Gastrocnemius medialis (tissue), 4 donors: ENCODE results near the gene CLMP. TPM values are rescaled to one million over a fixed set of nuclear protein-coding genes. Genes with fewer than 3 reads are reported as not detected.
"Not testable (repeated sequence)": the region's sequence is repeated elsewhere in the genome, so short reads cannot be mapped to it uniquely, and the experiment has no call there.

Experiments used
- ATAC-seq, 2 donors: fragments of 150-250 bp; one replicate each; pipeline ENCODE4 v1.9.1; 2016
- DNase-seq, 2 donors: peaks; one replicate each; pipeline ENCODE4 v3.0.0-alpha.2; 2019
- H3K27ac ChIP-seq, 4 donors: fragments of 200-600 bp; sonication (generic); 1 replicate in 1 of 4; 2 replicates in 3 of 4; pipeline ENCODE4 v1.5.1; 2016 to 2018; ENCODE audit warnings: mild to moderate bottlenecking in 2 of 4, moderate library complexity in 1 of 4
- H3K27me3 ChIP-seq, 3 donors: fragments of 200-600 bp; sonication (generic) in 2 of 3; 1 replicate in 1 of 3; 2 replicates in 2 of 3; pipeline versions ENCODE4 v1.5.1 to v1.6.0; 2016 to 2019; ENCODE audit warnings: mild to moderate bottlenecking in 1 of 3, moderate library complexity in 1 of 3
- H3K36me3 ChIP-seq, 2 donors: fragments of 200-600 bp; sonication (generic) in 1 of 2; one replicate each; pipeline ENCODE4 v1.5.1; 2017 to 2018
- H3K4me1 ChIP-seq, 2 donors: fragments of 200-600 bp; sonication (generic) in 1 of 2; one replicate each; pipeline ENCODE4 v1.5.1; 2016 to 2017; ENCODE audit warnings: mild to moderate bottlenecking in 2 of 2
- H3K4me3 ChIP-seq, 4 donors: fragments of 200-600 bp; sonication (generic) in 3 of 4; 1 replicate in 1 of 4; 2 replicates in 3 of 4; pipeline ENCODE4 v1.5.1; 2016 to 2019; ENCODE audit warnings: mild to moderate bottlenecking in 2 of 4
- H3K9me3 ChIP-seq, 3 donors: fragments of 200-600 bp; sonication (generic) in 2 of 3; 1 replicate in 1 of 3; 2 replicates in 2 of 3; pipeline ENCODE4 v1.5.1; 2016 to 2019
- CTCF ChIP-seq, 5 experiments: fragments of 450-650 bp in 3 of 5; fragments of 200-600 bp in 2 of 5; sonication (generic) in 2 of 5; IDR thresholded peaks in 4 of 5; conservative IDR thresholded peaks in 1 of 5; 1 replicate in 4 of 5; 2 replicates in 1 of 5; pipeline ENCODE4 v1.5.1; 2016 to 2019; ENCODE audit warnings: antibody characterized with exemption in 5 of 5, mild to moderate bottlenecking in 3 of 5, moderate library complexity in 3 of 5
- POLR2A ChIP-seq, 2 donors: fragments of 450-650 bp; IDR thresholded peaks; one replicate each; pipeline ENCODE4 v1.6.1; 2017; ENCODE audit warnings: antibody characterized with exemption in 2 of 2, mild to moderate bottlenecking in 2 of 2, moderate library complexity in 2 of 2
- in situ Hi-C, 4 donors: fragments of 200-750 bp; cut with MboI; loops; one replicate each; pipeline versions ENCODE4 v1.15.0 to v1.8.0; 2017; ENCODE audit warnings: low sequenced_read_pairs in 4 of 4
- intact Hi-C: fragments of 100-400 bp; cut with DNase I; formaldehyde crosslinking; loops from one replicate; pipeline ENCODE4 v1.15.1; 2023; ENCODE audit warnings: low total_unique reads
- total RNA-seq, 4 donors: library from RNA; depleted of rRNA; stranded (reverse); fragments of >200 nt; gene quantifications; one replicate each; pipeline versions ENCODE4 v1.1.0 to v1.2.3, GENCODE V29; 2016

Gene CLMP
- total RNA-seq, 4 donors from 2014 or later, result 2.3 to 12.5 (median 4.4) TPM

- Histone ChIP-seq H3K36me3 (no peaks in the 10 kb centered on the region), H3K27me3 (no peaks in the 10 kb centered on the region), H3K27ac (peak overlapping the region in 3 of 4 donors; percentile 29 to 46 (median 33)), H3K4me3 (no peak overlapping the region), H3K4me1 (peaks cover 14 to 16% of the 10 kb centered on the region in 2 donors), H3K9me3 (no peaks in the 10 kb centered on the region)
- intact Hi-C loops (no loop called here), in situ Hi-C loops (no loop called here)
- DNase-seq (no peak), ATAC-seq (peak in 1 of 2 donors; percentile 13)
- TF ChIP-seq CTCF (IDR thresholded peaks at IDR 0.05 in 4 of 5, conservative IDR thresholded peaks at IDR 0.05 in 1 of 5), result no peak
- TF ChIP-seq POLR2A (IDR thresholded peaks at IDR 0.05), result no peak
These were observed 94.5 kb downstream of the CLMP start for GRCh38 chr11:123100379-123101085.

GRCh38 chr11:123098990-123099389 is 96.1 kb downstream of the CLMP start:
- no peak for ATAC-seq
- Histone ChIP-seq H3K36me3 (no peaks in the 10 kb centered on the region), H3K27ac (no peak overlapping the region), H3K4me1 (peaks cover 13 to 14% of the 10 kb centered on the region in 2 donors), H3K9me3 (no peaks in the 10 kb centered on the region), H3K27me3 (no peaks in the 10 kb centered on the region), H3K4me3 (no peak overlapping the region)
- TF ChIP-seq CTCF (IDR thresholded peaks at IDR 0.05 in 4 of 5, conservative IDR thresholded peaks at IDR 0.05 in 1 of 5) (no peak), POLR2A (IDR thresholded peaks at IDR 0.05) (no peak)
- in situ Hi-C loops (no loop called here), intact Hi-C loops (no loop called here)
- DNase-seq, result no peak

GRCh38 chr11:123093739-123094138 is 101.3 kb downstream of the CLMP start:
- in situ Hi-C loops, result no loop called here

GRCh38 chr11:123091506-123091905 is 103.5 kb downstream of the CLMP start:
- TF ChIP-seq CTCF (IDR thresholded peaks at IDR 0.05 in 4 of 5, conservative IDR thresholded peaks at IDR 0.05 in 1 of 5) (no peak), POLR2A (IDR thresholded peaks at IDR 0.05) (no peak)
- Histone ChIP-seq H3K27me3 (no peaks in the 10 kb centered on the region), H3K9me3 (no peaks in the 10 kb centered on the region), H3K36me3 (no peaks in the 10 kb centered on the region), H3K27ac (no peak overlapping the region), H3K4me1 (no peaks in the 10 kb centered on the region), H3K4me3 (no peak overlapping the region)
- in situ Hi-C loops (no loop called here), intact Hi-C loops (no loop called here)
- DNase-seq (no peak), ATAC-seq (no peak)

More at GRCh38 chr11:123093739-123094138, 101.3 kb downstream of the CLMP start:
- ATAC-seq (no peak), DNase-seq (no peak)
- intact Hi-C loops, result no loop called here
- H3K36me3 ChIP-seq, result no peaks in the 10 kb centered on the region
- H3K4me3 ChIP-seq, result no peak overlapping the region
- no peaks in the 10 kb centered on the region for H3K9me3 ChIP-seq
- no peak for TF ChIP-seq POLR2A (IDR thresholded peaks at IDR 0.05)
- TF ChIP-seq CTCF (IDR thresholded peaks at IDR 0.05 in 4 of 5, conservative IDR thresholded peaks at IDR 0.05 in 1 of 5), result no peak
- no peaks in the 10 kb centered on the region for H3K27me3 ChIP-seq
- no peaks in the 10 kb centered on the region for H3K4me1 ChIP-seq
- H3K27ac ChIP-seq, result no peak overlapping the region

GRCh38 chr11:123090168-123090567 is 104.9 kb downstream of the CLMP start:
- H3K4me1 ChIP-seq, in situ Hi-C loops, H3K27ac ChIP-seq, H3K27me3 ChIP-seq, H3K36me3 ChIP-seq, H3K9me3 ChIP-seq, ATAC-seq, intact Hi-C loops, DNase-seq, H3K4me3 ChIP-seq: not testable (repeated sequence)

GRCh38 chr11:123088896-123089295 is 106.2 kb downstream of the CLMP start:
- in situ Hi-C loops, H3K9me3 ChIP-seq, H3K27me3 ChIP-seq, H3K27ac ChIP-seq, DNase-seq, ATAC-seq, H3K4me3 ChIP-seq, intact Hi-C loops, H3K36me3 ChIP-seq, H3K4me1 ChIP-seq: not testable (repeated sequence)

GRCh38 chr11:123087657-123088056 is 107.4 kb downstream of the CLMP start:
- H3K27me3 ChIP-seq, H3K27ac ChIP-seq, ATAC-seq, intact Hi-C loops, H3K9me3 ChIP-seq, H3K4me3 ChIP-seq, H3K36me3 ChIP-seq, H3K4me1 ChIP-seq, DNase-seq, in situ Hi-C loops: not testable (repeated sequence)
